ENCODE results near the gene SUSD4.

SUSD4 gene

DNA sequence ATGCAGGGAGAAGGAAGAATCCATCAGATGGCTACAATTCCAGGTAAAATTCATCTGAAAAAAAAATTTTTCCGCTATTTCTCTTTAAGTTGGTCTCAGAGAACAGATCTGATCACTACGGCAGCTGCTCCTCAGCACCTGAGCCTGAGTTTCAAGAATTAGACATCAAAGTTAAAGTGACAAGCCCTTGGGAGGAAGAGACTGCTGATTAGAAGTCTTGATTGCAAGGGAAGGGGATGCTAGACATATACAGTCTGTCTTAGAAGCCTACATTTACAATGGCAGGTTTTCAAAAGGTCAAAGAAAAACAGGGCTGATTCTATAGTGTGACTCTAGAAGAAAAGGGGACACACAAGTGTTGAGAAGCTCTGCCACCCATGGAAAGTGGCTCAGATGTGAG is 48.3 kb downstream of the SUSD4 start:
- DNase-seq (ENCODE audit: low read depth) = no peak
- no peak overlapping the region for H3K4me3 ChIP-seq (replicated peaks; ENCODE audit: low read depth, low read length)
- TF ChIP-seq, protein P1, sequence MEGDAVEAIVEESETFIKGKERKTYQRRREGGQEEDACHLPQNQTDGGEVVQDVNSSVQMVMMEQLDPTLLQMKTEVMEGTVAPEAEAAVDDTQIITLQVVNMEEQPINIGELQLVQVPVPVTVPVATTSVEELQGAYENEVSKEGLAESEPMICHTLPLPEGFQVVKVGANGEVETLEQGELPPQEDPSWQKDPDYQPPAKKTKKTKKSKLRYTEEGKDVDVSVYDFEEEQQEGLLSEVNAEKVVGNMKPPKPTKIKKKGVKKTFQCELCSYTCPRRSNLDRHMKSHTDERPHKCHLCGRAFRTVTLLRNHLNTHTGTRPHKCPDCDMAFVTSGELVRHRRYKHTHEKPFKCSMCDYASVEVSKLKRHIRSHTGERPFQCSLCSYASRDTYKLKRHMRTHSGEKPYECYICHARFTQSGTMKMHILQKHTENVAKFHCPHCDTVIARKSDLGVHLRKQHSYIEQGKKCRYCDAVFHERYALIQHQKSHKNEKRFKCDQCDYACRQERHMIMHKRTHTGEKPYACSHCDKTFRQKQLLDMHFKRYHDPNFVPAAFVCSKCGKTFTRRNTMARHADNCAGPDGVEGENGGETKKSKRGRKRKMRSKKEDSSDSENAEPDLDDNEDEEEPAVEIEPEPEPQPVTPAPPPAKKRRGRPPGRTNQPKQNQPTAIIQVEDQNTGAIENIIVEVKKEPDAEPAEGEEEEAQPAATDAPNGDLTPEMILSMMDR (IDR thresholded peaks at IDR 0.05; ENCODE audit: low read length, missing control alignments) = no peak

DNA sequence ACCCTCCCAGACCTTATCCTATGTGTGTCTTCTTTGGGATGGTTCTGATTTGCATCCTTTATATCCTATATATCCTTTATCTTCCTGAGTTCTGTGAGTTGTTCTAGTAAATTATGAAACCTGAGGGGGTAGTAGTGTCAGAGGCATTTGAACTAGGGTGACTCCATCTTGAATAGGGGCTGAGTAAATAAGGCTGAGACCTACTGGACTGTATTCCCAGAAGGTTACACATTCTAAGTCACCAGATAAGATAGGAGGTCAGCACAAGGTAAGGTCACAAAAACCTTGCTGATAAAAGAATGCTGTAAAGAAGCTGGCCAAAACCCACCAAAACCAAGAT is 50.6 kb downstream of the SUSD4 start:
- no peak overlapping the region for H3K4me3 ChIP-seq (replicated peaks; ENCODE audit: low read depth, low read length)
- TF ChIP-seq, protein P1 (IDR thresholded peaks at IDR 0.05; ENCODE audit: low read length, missing control alignments) = no peak
- no peak for DNase-seq (ENCODE audit: low read depth)

DNA sequence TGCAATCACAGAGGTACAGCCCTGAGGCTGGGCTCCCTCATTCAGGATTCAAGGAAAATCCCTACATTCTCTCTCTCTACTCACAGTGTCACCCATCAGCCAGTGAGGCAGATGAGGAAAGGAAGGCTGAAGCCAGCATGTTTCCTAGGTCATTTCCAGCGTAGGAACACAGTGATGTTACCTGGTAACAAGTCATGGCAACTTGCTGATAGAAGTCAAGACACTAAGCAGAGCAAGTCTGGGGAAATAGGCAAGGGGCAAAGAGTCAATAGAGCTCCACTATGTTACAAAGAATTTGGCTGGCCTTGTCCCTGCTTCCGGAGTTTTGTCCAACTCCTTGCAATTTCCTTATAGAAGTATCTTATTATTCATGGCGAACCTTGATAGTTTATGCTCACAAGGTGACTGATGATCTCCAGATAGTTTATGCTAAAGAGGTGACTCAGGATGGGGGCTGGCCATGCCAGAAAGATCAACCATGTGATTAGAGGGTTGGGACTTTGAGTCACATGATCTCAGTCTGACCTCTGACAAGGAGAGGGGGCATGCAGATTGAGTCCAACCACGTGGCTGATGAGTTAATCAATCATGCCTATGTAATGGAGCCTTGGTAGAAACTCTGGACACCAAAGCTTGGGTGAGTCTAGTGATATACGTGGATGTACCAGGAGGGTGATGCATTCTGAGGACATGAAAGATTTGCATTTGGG is 51.1 kb downstream of the SUSD4 start:
- H3K4me3 ChIP-seq (replicated peaks; ENCODE audit: low read depth, low read length) = no peak overlapping the region
- DNase-seq (ENCODE audit: low read depth) = no peak
- TF ChIP-seq, protein P1 (IDR thresholded peaks at IDR 0.05; ENCODE audit: low read length, missing control alignments) = no peak

DNA sequence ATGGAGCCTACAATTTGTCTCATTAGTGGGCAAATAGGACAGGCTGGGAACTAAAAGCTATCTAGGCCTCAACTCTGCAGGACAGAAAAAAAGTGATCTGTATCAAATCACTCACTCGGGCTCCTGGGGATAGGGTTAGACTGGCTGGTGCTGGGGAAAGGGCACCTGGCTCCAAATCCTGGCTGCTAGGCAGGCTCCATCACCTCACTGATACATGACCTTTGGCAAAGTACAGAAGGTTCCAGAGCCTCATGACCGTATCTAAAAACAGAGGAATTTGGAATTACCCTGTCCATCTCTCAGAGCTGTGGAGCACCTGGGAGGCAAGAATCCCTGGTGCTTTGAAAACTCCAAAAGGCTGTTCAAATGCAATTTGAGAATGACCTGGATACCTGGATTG is 51.7 kb downstream of the SUSD4 start:
- TF ChIP-seq, protein P1 (IDR thresholded peaks at IDR 0.05; ENCODE audit: low read length, missing control alignments) = no peak
- no peak for DNase-seq (ENCODE audit: low read depth)

DNA sequence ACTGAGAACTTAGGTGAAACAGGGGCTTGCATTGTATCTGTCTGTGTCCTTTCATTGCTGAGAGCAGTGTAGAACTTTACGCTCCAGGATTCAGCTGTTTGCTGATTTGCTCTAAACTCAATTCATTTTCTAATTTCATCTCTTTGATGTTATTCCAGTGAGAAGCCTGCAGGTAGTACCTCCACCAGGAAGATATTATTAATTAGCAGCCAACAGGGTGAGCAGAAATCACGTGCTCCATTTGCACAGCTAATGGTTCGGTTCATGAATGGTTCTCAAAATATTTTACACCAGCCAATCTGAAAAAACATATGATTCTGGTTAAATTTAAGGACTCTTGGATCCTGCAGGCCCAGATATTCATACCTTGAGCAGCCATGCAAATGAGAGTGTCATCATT is 52.1 kb downstream of the SUSD4 start:
- TF ChIP-seq, protein P1 (IDR thresholded peaks at IDR 0.05; ENCODE audit: low read length, missing control alignments) = no peak
- H3K4me3 ChIP-seq (replicated peaks; ENCODE audit: low read depth, low read length) = no peak overlapping the region
- DNase-seq (ENCODE audit: low read depth) = no peak

More for the DNA sequence above, 51.7 kb downstream of the SUSD4 start:
- no peak overlapping the region for H3K4me3 ChIP-seq (replicated peaks; ENCODE audit: low read depth, low read length)

DNA sequence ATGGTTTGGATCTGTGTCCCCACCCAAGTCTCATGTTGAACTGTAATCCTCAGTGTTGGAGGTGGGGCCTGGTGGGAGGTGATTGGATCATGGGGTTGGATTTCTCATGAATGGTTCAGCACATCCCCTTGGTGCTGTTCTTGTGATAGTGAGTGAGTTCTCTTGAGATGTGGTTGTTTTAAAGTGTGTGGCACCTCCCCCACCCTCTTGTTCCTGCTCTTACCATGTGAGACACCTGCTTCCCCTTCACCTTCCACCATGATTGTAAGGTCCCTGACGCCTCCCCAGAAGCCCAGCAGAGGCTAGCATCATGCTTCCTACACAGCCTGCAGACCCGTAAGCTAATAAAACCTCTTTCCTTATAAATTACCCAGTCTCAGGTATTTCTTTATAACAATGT is 55.8 kb downstream of the SUSD4 start:
- TF ChIP-seq, protein P1 (IDR thresholded peaks at IDR 0.05; ENCODE audit: low read length, missing control alignments) = no peak
- no peak overlapping the region for H3K4me3 ChIP-seq (replicated peaks; ENCODE audit: low read depth, low read length)
- DNase-seq (ENCODE audit: low read depth) = no peak

DNA sequence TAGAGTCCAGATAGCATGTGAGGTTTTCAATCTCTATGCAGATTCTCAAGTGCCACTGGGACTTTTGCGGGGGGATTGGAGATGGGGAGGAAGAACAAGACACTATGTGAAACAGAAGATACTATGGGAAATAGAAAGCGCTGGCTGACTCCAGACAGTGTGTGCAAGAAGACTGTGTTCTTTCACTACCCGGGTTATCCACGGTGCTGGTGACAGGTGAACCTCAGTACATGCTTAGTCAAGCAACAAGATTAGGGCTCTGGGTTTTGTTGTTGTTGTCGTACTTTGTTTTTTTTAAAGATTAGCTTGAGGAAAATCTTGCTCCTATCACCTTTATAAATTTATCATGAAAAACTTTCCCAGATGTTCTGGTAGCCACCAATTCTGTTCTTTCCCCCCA is 56.4 kb downstream of the SUSD4 start:
- DNase-seq (ENCODE audit: low read depth) = no peak
- TF ChIP-seq, protein P1 (IDR thresholded peaks at IDR 0.05; ENCODE audit: low read length, missing control alignments) = no peak
- no peak overlapping the region for H3K4me3 ChIP-seq (replicated peaks; ENCODE audit: low read depth, low read length)

Measured in fibroblast of pulmonary artery (primary cell).